Peyer's patch (tissue), 4 donors: Measurements from ENCODE around the gene C1RL.

ENCODE experiments used
- POLR2A ChIP-seq, 2 donors: fragments of 450-650 bp; IDR thresholded peaks; one replicate each; pipeline ENCODE4 v1.5.1; 2017; ENCODE audit warnings: antibody characterized with exemption in 2 of 2, mild to moderate bottlenecking in 2 of 2, moderate library complexity in 2 of 2
- TF ChIP-seq, protein P1 (sequence below), 6 experiments: fragments of 450-650 bp in 4 of 6; fragments of 200-600 bp in 2 of 6; sonication (generic) in 1 of 6; IDR thresholded peaks; one replicate each; pipeline ENCODE4 v1.5.1; 2017 to 2019; ENCODE audit warnings: antibody characterized with exemption in 6 of 6, mild to moderate bottlenecking in 3 of 6, moderate library complexity in 1 of 6

DNA sequence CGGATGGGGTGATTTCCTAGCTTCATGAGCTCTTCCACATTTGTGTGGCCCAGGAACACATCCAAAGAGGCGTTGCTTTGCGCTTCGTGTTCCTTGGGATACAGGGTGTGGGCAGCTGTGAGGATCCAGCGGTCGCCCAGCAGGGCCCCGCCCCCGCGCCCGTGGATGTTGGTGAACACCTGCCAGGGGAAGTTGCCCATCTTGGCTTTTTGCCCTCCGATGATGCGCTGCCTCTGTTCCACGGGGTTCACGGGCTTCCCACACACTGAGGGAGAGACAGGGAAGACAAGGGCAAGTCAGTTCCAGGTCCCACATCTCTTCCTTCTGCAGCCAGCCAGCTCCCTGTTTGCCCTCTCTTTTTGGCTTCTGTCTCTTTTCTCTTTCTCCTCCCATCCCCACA, 28.0 kb downstream of the C1RL start:
- TF ChIP-seq, protein P1, sequence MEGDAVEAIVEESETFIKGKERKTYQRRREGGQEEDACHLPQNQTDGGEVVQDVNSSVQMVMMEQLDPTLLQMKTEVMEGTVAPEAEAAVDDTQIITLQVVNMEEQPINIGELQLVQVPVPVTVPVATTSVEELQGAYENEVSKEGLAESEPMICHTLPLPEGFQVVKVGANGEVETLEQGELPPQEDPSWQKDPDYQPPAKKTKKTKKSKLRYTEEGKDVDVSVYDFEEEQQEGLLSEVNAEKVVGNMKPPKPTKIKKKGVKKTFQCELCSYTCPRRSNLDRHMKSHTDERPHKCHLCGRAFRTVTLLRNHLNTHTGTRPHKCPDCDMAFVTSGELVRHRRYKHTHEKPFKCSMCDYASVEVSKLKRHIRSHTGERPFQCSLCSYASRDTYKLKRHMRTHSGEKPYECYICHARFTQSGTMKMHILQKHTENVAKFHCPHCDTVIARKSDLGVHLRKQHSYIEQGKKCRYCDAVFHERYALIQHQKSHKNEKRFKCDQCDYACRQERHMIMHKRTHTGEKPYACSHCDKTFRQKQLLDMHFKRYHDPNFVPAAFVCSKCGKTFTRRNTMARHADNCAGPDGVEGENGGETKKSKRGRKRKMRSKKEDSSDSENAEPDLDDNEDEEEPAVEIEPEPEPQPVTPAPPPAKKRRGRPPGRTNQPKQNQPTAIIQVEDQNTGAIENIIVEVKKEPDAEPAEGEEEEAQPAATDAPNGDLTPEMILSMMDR (IDR thresholded peaks at IDR 0.05) = no peak
- TF ChIP-seq POLR2A (IDR thresholded peaks at IDR 0.05) = no peak
